H1 (cell line): ENCODE results near the gene SIGLEC6. TPM values are rescaled to one million over a fixed set of nuclear protein-coding genes. Genes with fewer than 3 reads are reported as not detected.

ENCODE experiments used
- ATF2 ChIP-seq: IDR thresholded peaks from 2 replicates; pipeline ENCODE4 v1.6.1; 2012; ENCODE audit warnings: low read length, inconsistent platforms
- ATF3 ChIP-seq: IDR thresholded peaks from 2 replicates; pipeline ENCODE4 v1.6.1; 2011; ENCODE audit warnings: low read depth, mild to moderate bottlenecking, low read length; ENCODE audit not compliant: insufficient read depth
- CHD7 ChIP-seq: fragments of 300-600 bp; sonication (generic); IDR thresholded peaks from 2 replicates; pipeline ENCODE4 v1.7.1; 2012; ENCODE audit warnings: low read length, moderate library complexity, mild to moderate bottlenecking, inconsistent platforms; ENCODE audit not compliant: insufficient replicate concordance
- CTBP2 ChIP-seq: IDR thresholded peaks from 2 replicates; pipeline ENCODE4 v1.7.0; 2011; ENCODE audit warnings: borderline replicate concordance, mild to moderate bottlenecking, moderate library complexity, mixed read lengths, low read length; ENCODE audit not compliant: insufficient read depth, insufficient read length
- HDAC6 ChIP-seq: IDR thresholded peaks from one replicate; pipeline ENCODE4 v1.7.1; 2012; ENCODE audit warnings: low read depth, mild to moderate bottlenecking, inconsistent platforms, low read length, moderate library complexity
- NANOG ChIP-seq: IDR thresholded peaks from 2 replicates; pipeline ENCODE4 v1.6.1; 2011; ENCODE audit warnings: low read length, low read depth, mild to moderate bottlenecking, inconsistent platforms; ENCODE audit not compliant: insufficient read depth, poor library complexity, severe bottlenecking
- polyA plus RNA-seq, 7 experiments: library from polyadenylated mRNA; depleted of rRNA in 3 of 7; stranded (reverse) in 5 of 7; unstranded in 2 of 7; fragments of >200 nt in 5 of 7; fragments of 200-250 nt in 2 of 7; gene quantifications; 1 replicate in 5 of 7; 2 replicates in 1 of 7; 4 replicates in 1 of 7; pipeline versions ENCODE4 v1.2.1 to v1.2.3, GENCODE V29; 2011 to 2013; ENCODE audit warnings: missing spikeins in 2 of 7, mixed read lengths in 2 of 7
- total RNA-seq: library from RNA; stranded (reverse); fragmentation: NEBNext Ultra II Directional; extraction: Animal tissue kit (Norgen Biotek cat#: 25700); gene quantifications from 2 replicates; pipeline ENCODE4 v1.2.1, GENCODE V29; 2021

The SIGLEC6 gene
- total and polyA plus RNA-seq, 2 of the 8 experiments (the other 6 are each of a cell fraction or from before 2014, with no cell fraction given): 0.05 TPM; not detected in 1

GRCh38 chr19:51478381-51479234, 52.9 kb downstream of the SIGLEC6 start, which contains the start of gene CEACAM18 (continued):
- TF ChIP-seq CHD7 (no peak), HDAC6 (no peak), CTBP2 (no peak), ATF2 (no peak), ATF3 (no peak), NANOG (no peak)
